Stimulated activated CD4-positive, alpha-beta T cell treated with anti-CD3 and anti-CD28 coated beads, Interleukin-2, amount 100 ng/mL, for 48 hours (primary cell): ENCODE results near the gene CXorf58.

Experiments
- DNase-seq, 2 donors: peaks; one replicate each; pipeline ENCODE4 v3.0.0-alpha.2; 2020

Gene CXorf58

DNA sequence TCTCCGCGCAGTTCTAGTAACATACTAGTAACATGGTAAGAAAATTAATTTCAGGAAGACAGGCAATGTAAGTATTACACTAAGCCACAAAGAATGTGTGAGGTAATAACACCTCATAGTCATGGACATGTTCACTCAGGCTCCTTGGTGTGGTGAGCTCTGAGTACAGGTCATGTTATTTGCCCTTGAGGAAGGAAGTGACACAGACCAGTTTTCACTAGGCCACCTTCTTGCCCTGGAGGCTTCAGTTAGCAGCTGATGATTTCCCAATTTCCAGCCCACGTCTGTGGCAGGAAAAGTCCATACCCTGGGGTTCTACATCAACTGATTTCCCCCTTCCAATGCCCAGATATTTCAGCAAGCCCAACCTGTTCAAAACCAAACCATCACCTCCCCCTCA is 6.7 kb upstream of the CXorf58 start:
- DNase-seq: no peak

DNA sequence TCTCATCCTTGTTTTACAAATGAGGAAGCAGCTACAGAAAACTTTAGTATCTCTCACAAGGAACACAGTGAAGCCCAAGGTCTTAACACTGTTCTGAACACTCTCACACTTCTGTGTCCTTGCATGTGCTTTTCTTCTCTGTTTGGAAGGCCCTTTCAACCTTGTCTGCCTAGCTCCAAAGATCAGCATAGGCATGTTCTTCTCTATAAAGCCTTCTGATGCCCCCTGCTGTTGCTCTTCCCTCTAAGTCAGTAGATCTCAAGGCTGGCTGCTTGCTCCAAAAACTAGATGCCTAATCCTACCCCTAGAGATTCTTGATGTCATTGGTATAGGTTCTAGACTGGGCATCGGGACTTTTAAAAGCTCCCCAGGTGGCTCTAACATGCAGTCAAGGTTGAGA is 6.0 kb upstream of the CXorf58 start:
- no peak for DNase-seq

DNA sequence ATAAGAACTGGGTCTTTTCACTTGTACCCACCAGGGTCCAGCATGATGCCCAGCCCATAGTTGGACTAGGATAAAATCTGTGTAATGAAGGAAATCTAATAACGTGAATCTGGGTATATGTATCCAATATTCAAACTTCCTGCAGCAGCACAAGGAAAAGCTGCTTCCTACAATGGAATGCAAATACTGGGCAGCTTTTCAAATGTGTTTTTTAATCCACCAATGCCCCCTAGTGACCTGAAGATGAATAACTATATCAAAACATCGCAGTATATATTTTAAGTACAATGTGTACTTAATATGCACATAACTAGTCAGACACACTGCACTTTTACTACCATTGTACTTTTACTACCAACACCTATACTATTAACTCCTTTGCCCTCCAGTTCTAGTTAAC is 5.4 kb upstream of the CXorf58 start:
- no peak for DNase-seq

DNA sequence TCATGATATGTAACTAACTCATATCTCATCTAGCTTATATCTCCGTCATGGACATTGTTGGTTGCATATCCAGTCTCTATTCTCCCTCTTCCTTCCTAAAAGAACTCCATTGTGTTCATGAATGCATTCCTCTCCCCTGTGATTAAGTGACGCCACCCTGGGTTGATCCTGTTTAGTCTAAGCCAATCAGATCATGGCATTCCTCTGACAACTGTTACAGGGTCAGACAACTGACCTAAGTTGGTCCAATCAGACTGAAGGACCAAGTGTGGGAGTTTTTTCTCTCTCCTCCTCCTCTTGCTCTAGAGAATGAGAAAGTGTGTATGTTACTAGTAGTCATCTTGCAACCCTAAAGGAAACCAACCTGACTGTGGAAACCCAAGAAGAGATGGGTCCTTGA is 3.7 kb upstream of the CXorf58 start:
- DNase-seq: no peak

GRCh38 chrX:23907111-23907497 is 702 bp upstream of the CXorf58 start:
- no peak for DNase-seq

GRCh38 chrX:23908219-23909004 is 606 bp downstream of the CXorf58 start:
- DNase-seq: no peak

DNA sequence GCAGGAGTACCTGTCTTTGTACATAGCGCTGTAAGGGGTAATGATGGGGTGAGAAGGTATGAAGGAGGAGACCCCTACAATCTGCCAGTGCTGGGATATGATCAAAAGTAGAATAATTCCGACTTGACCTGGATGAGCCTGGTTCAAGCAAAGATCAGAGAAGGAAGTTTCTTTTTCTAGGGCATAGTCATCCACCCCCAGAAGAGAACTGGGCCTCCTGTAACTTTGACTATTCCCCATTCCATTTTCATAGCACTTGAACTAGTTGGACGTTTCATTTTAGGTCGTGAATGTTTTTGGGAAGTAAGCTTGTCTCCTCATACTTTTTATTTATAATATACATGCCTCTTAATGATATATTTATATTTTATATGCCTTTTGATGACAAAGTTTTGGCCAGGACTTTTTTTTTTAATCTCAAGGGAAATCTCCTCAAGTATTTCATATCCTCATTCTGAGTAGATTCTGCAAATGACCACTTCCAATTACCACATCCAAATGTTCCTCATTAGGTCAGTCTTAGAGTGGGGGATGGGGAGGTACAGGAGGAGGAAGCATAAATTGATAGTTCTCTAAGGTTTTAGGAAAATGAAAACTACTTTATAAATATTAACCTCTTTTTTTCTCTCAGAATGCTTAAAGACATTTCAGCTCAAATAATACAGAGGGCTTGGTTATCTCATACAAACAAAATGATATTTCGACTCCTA is 3.5 kb downstream of the CXorf58 start:
- DNase-seq: no peak

DNA sequence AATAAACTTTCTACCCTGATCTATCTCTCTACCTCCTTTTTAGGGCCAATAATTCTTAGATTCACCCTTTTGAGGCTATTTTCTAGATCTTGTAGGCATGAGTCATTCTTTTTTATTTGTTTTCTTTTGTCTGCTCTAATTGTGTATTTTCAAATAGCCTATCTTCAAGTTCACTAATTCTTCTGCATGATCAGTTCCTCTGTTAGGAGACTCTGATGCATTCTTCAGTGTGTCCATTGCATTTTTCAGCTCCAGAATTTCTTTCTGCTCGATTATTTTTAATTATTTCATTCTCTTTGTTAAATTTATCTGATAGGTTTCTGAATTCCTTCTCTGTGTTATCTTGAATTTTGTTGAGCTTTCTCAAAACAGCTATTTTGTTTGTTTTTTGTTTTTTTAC is 11.3 kb downstream of the CXorf58 start:
- no peak for DNase-seq

DNA sequence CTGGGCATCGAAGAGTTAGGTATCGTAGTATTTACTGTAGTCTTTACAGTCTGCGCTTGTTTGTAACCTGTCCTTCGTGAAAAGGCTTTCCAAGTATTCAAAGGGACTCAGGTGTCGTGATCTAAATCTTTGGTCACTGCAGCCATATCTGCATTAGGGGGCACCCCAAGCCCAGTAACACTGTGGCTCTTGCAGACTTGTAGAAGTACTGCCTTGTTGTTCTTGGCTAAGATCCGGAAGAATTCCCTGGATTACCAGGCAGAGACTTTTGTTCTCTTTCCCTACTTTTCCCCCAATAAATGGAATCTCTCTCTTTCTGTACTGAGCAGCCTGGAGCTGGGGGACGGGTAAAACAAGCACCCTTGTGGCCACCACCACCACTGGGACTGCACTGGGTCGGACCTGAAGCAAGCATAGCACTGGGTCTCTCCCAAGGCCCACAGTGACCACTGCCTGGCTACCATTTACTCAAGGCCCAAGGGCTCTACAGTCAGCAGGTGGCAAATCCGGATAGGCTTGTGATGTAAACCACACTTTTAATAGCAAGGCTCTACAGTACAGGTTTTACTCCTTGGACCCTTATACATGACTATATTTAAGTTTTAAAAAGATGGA is 12.0 kb downstream of the CXorf58 start:
- no peak for DNase-seq

GRCh38 chrX:23926015-23926414 is 18.2 kb downstream of the CXorf58 start:
- DNase-seq: no peak

GRCh38 chrX:23930894-23931604 is 23.2 kb downstream of the CXorf58 start:
- DNase-seq: no peak

DNA sequence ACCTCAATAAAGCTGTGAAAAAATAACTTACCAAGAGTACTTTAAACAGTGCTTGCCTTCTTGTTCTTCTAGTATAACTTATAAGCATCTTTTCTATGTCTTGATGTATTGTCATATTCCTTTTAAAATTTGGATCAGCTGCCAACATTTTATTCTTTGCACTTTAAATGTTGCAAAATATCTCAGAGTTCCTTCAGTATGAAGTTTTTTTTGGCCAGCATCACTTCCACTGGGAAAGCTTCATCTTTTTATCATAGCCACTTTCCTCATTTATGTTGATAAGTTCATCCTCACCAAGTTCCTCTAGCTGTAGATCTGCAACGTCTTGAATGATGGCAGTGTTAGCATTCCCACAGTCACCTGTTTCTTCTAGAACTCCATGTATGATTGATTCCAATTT is 24.2 kb downstream of the CXorf58 start:
- no peak for DNase-seq

DNA sequence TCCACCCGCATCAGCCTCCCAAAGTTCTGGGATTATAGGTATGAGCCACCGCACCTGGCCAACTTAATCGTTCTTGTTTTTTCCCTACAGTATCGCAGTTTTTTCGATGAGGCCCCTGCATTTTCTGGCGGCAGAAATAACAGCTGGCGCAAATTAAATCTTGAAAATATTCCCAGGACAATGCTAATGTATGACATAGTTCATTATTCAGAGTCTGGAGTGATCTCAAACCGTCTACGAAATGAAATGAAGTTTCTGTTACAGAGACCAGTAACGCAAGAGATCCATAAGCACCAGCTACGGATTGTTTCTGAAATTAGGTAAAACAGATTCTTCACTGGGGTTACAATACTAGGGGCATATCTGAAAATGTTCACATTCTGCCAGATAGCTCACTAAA is 27.3 kb downstream of the CXorf58 start:
- no peak for DNase-seq

DNA sequence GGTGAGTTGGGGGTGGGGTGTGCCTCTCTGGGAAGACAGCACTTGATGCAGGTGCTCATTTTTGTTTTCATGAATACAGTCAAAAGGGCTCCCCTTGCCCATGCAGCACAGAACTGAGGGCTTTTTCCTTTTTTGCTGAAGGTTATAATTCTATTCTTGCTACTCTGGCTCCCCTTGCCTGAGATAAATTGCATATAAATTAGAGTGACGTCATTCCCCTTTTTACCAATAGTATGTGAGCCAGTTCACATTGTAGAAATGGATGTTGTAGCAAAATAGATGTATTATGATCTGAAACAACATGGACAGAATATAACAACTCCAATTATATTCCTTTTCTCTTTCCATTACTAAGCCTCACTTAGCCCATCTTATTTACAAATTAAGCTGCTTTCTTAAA is 28.4 kb downstream of the CXorf58 start:
- DNase-seq: no peak

DNA sequence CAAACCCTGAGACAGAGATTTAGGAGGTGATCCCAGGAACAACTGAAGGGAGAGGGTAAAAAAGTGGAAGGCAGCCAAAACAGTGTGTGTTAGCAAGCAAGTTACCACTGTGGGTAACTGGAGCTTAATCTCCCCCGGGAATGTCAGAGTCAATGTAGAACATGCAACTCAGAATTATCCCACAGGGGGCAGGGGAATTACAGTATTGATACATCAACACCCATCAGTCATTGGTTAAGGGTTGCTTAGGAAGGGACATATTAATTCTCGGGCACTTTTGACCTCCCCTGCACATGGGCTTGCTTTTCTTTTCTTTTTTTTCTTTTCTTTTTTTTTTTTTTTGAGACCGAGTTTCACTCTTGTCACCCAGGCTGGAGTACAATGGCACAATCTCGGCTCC is 29.3 kb downstream of the CXorf58 start:
- DNase-seq: no peak

- no peak for DNase-seq
These were observed 30.9 kb downstream of the CXorf58 start for GRCh38 chrX:23938690-23939089.

DNA sequence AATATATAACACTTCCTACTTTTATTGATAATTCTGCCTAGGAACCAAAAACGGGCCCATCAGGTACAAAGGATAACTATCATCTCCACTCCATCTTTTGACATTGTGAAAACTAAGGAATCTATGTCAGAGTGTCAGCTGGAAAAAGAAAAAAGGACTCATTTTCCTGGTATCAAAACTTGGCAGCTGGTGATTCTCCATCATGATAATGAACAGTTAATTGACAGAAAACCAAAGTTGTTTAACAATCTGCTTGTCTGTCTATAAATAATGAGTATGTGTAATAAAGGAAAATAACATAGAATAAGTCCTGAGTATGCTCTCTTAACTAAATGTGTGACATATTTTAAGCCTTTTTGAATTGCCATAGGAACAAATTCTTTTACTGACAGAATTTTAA is 31.4 kb downstream of the CXorf58 start:
- no peak for DNase-seq

DNA sequence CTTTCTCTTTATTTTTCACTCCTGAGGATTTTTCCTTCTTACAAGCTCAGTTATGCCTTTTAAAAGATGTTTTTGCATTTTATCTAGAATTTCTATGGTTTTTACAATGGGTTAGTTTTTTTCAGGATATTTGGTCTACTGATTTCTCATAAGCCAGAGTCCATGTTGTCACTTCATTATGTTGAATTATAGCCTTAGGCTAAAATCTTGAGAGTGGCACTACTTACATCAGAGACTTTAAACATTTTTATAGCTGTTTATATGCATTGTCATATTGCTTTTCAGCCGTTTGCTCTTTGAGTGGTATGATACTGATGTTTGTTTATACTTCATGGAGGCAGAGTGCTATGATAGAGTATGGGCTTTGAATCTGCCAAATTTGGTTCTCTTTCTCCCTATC is 36.4 kb downstream of the CXorf58 start:
- no peak for DNase-seq

- DNase-seq: no peak
These were observed 37.4 kb downstream of the CXorf58 start for GRCh38 chrX:23945206-23945605.

- DNase-seq: no peak
These were observed 44.6 kb downstream of the CXorf58 start for GRCh38 chrX:23952391-23952790.

DNA sequence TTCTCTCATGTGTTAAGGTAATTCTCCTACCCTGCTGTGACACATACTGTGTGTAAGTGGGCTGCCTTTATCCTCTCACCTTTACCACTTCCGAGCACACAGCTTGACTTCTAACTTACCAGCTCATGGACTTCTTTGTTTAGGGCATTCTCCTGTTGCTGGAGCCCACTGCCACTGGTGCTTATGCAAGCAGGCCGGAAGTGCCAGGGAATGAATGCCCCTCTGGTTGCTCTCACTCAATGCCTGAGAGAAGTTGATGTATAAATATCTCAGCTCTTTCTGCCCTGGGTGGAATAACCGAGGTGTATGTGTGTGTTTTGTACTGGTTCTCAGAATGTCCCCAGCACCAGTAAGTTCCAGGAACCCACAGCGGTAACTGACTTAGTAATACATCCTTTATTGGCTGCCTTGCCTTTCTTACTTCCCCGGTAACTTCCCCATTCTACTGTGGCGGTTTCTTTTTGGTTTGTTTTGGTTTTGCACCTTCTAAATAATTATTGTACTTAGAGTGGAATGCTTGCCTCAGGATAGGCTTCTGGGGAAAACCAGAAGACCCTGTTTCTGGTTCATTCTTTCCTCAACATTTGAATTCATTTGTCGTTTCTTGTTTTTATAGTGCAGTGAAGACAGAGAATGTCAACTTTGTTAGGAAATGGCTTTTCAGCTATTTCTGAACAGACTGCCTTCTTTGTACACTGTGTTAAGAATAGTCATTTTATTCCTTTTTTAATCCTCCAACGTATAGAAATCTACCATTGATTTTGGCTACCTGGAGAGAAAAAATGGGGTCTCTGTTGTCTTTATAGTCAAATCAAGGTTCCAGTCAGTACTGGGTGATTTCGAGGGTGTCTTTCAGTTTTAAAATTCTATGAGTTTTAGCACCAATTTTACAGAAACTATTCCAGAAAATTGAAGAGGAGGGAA is 45.4 kb downstream of the CXorf58 start:
- DNase-seq: peak; percentile 4

GRCh38 chrX:23953908-23954269 is 46.1 kb downstream of the CXorf58 start:
- DNase-seq: no peak

GRCh38 chrX:23954396-23954795 is 46.6 kb downstream of the CXorf58 start:
- DNase-seq: no peak
